GM18498 (cell line): ENCODE results near the gene CLEC16A.

Experiments used
- ATAC-seq: cut with Tn5 transposase; IDR thresholded peaks from one replicate; pipeline ENCODE4 v1.9.1; 2021; ENCODE audit warnings: mild to moderate bottlenecking, moderate library complexity; ENCODE audit not compliant: unreplicated experiment

Gene CLEC16A

GRCh38 chr16:11133344-11133943 is 189.1 kb downstream of the CLEC16A start:
- no peak for ATAC-seq

- ATAC-seq = no peak
Observed at GRCh38 chr16:11134722-11135463, 190.5 kb downstream of the CLEC16A start.

- no peak for ATAC-seq
Observed at GRCh38 chr16:11135464-11135973, 191.2 kb downstream of the CLEC16A start.

GRCh38 chr16:11136600-11136999 is 192.2 kb downstream of the CLEC16A start:
- no peak for ATAC-seq

GRCh38 chr16:11138022-11138768 is 193.8 kb downstream of the CLEC16A start:
- ATAC-seq = no peak

GRCh38 chr16:11138769-11139325 is 194.5 kb downstream of the CLEC16A start:
- ATAC-seq = no peak

GRCh38 chr16:11139326-11140097 is 195.1 kb downstream of the CLEC16A start:
- no peak for ATAC-seq

- no peak for ATAC-seq
Observed at GRCh38 chr16:11140098-11140375, 195.7 kb downstream of the CLEC16A start.

GRCh38 chr16:11140466-11140865 is 196.1 kb downstream of the CLEC16A start:
- no peak for ATAC-seq

- ATAC-seq = no peak
Observed at GRCh38 chr16:11140867-11141266, 196.5 kb downstream of the CLEC16A start.

- no peak for ATAC-seq
Observed at GRCh38 chr16:11141409-11142260, 197.3 kb downstream of the CLEC16A start.

GRCh38 chr16:11142261-11142630 is 197.9 kb downstream of the CLEC16A start:
- no peak for ATAC-seq

GRCh38 chr16:11142951-11143350 is 198.6 kb downstream of the CLEC16A start:
- ATAC-seq = no peak

GRCh38 chr16:11143372-11144035 is 199.1 kb downstream of the CLEC16A start:
- no peak for ATAC-seq

GRCh38 chr16:11144122-11144521 is 199.8 kb downstream of the CLEC16A start:
- no peak for ATAC-seq

- no peak for ATAC-seq
Observed at GRCh38 chr16:11145173-11145818, 200.9 kb downstream of the CLEC16A start.

GRCh38 chr16:11145819-11146211 is 201.5 kb downstream of the CLEC16A start:
- ATAC-seq = no peak

- no peak for ATAC-seq
Observed at GRCh38 chr16:11147033-11147753, 202.8 kb downstream of the CLEC16A start.
